Fibroblast of skin of back (primary cell): ENCODE data around the gene BRD4.
"Not testable (repeated sequence)": the region's sequence is repeated elsewhere in the genome, so short reads cannot be mapped to it uniquely, and the experiment has no call there.

Source experiments
- DNase-seq: peaks from one replicate; pipeline ENCODE4 v3.0.0-alpha.2; 2013

BRD4 gene

GRCh38 chr19:15360015-15360414, 27.7 kb upstream of the BRD4 start:
- DNase-seq, result not testable (repeated sequence)

GRCh38 chr19:15358918-15359317, 26.6 kb upstream of the BRD4 start:
- DNase-seq, result no peak

GRCh38 chr19:15357906-15358305, 25.6 kb upstream of the BRD4 start:
- no peak for DNase-seq

- no peak for DNase-seq
These were observed 22.4 kb upstream of the BRD4 start for GRCh38 chr19:15354566-15355296.

- DNase-seq, result no peak
These were observed 21.6 kb upstream of the BRD4 start for GRCh38 chr19:15353908-15354307.

- not testable (repeated sequence) for DNase-seq
These were observed 20.2 kb upstream of the BRD4 start for GRCh38 chr19:15352535-15352934.

- not testable (repeated sequence) for DNase-seq
These were observed 9.0 kb upstream of the BRD4 start for GRCh38 chr19:15341328-15341727.

- no peak for DNase-seq
These were observed 7.7 kb upstream of the BRD4 start for GRCh38 chr19:15340086-15340485.

GRCh38 chr19:15337202-15337601, 4.9 kb upstream of the BRD4 start:
- DNase-seq, result peak; percentile 86

GRCh38 chr19:15335992-15336391, 3.7 kb upstream of the BRD4 start:
- not testable (repeated sequence) for DNase-seq

- DNase-seq, result peak; percentile 58
These were observed 674 bp downstream of the BRD4 start for GRCh38 chr19:15331419-15332310.

GRCh38 chr19:15330801-15331418, 1.4 kb downstream of the BRD4 start:
- peak; percentile 92 for DNase-seq

- DNase-seq, result no peak
These were observed 4.0 kb downstream of the BRD4 start for GRCh38 chr19:15328312-15328711.

- DNase-seq, result no peak
These were observed 7.4 kb downstream of the BRD4 start for GRCh38 chr19:15324791-15325519.

GRCh38 chr19:15323496-15324235, 8.7 kb downstream of the BRD4 start:
- peak; percentile 33 for DNase-seq

GRCh38 chr19:15321739-15322138, 10.6 kb downstream of the BRD4 start:
- DNase-seq, result no peak

GRCh38 chr19:15320116-15320515, 12.2 kb downstream of the BRD4 start:
- peak; percentile 86 for DNase-seq

- DNase-seq, result peak; percentile 68
These were observed 14.1 kb downstream of the BRD4 start for GRCh38 chr19:15318241-15318691.

- DNase-seq, result peak; percentile 80
These were observed 14.8 kb downstream of the BRD4 start for GRCh38 chr19:15317392-15318071.

- DNase-seq, result peak; percentile 56
These were observed 15.8 kb downstream of the BRD4 start for GRCh38 chr19:15316498-15316897.

GRCh38 chr19:15315101-15315500, 17.2 kb downstream of the BRD4 start:
- no peak for DNase-seq
